Suprapubic skin (tissue), 4 donors: ENCODE results near the gene PAQR8. TPM values are rescaled to one million over a fixed set of nuclear protein-coding genes. Genes with fewer than 3 reads are reported as not detected.

Experiments used
- DNase-seq, 2 donors: peaks; one replicate each; pipeline ENCODE4 v3.0.0-alpha.2; 2019; ENCODE audit warnings: low spot score in 2 of 2
- H3K27ac ChIP-seq: fragments of 200-600 bp; sonication (generic); one replicate; pipeline ENCODE4 v1.5.1; 2019
- H3K27me3 ChIP-seq: fragments of 200-600 bp; sonication (generic); one replicate; pipeline ENCODE4 v1.5.1; 2019
- H3K36me3 ChIP-seq: fragments of 200-600 bp; sonication (generic); one replicate; pipeline ENCODE4 v1.5.1; 2019
- H3K4me1 ChIP-seq: fragments of 200-600 bp; sonication (generic); one replicate; pipeline ENCODE4 v1.5.1; 2019
- H3K4me3 ChIP-seq: fragments of 200-600 bp; sonication (generic); one replicate; pipeline ENCODE4 v1.5.1; 2019; ENCODE audit warnings: mild to moderate bottlenecking
- H3K9me3 ChIP-seq: fragments of 200-600 bp; sonication (generic); one replicate; pipeline ENCODE4 v1.5.1; 2019
- EP300 ChIP-seq: sonication (generic); formaldehyde crosslinking; IDR thresholded peaks from one replicate; pipeline ENCODE4 v1.6.1; 2017; ENCODE audit warnings: antibody characterized with exemption
- POLR2A ChIP-seq, 2 donors: fragments of 450-650 bp; IDR thresholded peaks; one replicate each; pipeline ENCODE4 v1.6.1; 2017; ENCODE audit warnings: antibody characterized with exemption in 2 of 2, mild to moderate bottlenecking in 2 of 2, moderate library complexity in 2 of 2
- POLR2AphosphoS5 ChIP-seq, 3 donors: sonication (generic); formaldehyde crosslinking; IDR thresholded peaks; one replicate each; pipeline ENCODE4 v1.6.1; 2017; ENCODE audit warnings: antibody characterized with exemption in 3 of 3
- WGBS: methylation state at CpG from one replicate; pipeline ENCODE4 v1.1.5; 2018; 5-methylcytosine and 5-hydroxymethylcytosine counted together
- total RNA-seq, 4 donors: library from RNA; depleted of rRNA; stranded (reverse); fragments of >200 nt; gene quantifications; one replicate each; pipeline ENCODE4 v1.1.0, GENCODE V29; 2016
- TF ChIP-seq, protein P1 (sequence below), 2 donors: fragments of 200-600 bp in 1 of 2; fragments of 450-650 bp in 1 of 2; sonication (generic) in 1 of 2; IDR thresholded peaks; one replicate each; pipeline ENCODE4 v1.5.1; 2016 to 2019; ENCODE audit warnings: antibody characterized with exemption in 2 of 2, mild to moderate bottlenecking in 1 of 2, moderate library complexity in 1 of 2

The PAQR8 gene
- total RNA-seq, 4 donors from 2014 or later, result 2.2 to 6.5 (median 2.8) TPM

DNA sequence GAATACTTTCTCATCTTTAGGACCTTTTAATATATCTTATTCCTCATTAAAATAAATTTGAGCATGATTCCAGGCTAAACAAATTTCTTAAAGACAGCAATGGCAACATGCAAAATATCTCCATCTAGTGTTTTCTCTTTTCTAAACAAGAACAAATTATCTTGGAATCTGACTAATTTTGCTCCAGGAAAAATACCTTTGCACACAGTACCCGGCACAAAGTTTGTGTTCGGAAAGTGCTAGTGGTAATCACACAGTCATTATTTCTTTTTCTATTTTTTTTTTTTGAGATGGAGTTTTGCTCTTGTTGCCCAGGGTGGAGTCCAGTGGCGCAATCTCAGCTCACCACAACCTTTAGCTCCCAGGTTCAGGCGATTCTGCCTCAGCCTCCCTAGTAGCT, 50.0 kb downstream of the PAQR8 start:
- no peak overlapping the region for H3K27ac ChIP-seq
- H3K27me3 ChIP-seq, result no peaks in the 10 kb centered on the region
- no peak overlapping the region for H3K4me3 ChIP-seq
- TF ChIP-seq POLR2A (IDR thresholded peaks at IDR 0.05) (no peak), POLR2AphosphoS5 (IDR thresholded peaks at IDR 0.05) (no peak), EP300 (no peak)
- TF ChIP-seq, protein P1, sequence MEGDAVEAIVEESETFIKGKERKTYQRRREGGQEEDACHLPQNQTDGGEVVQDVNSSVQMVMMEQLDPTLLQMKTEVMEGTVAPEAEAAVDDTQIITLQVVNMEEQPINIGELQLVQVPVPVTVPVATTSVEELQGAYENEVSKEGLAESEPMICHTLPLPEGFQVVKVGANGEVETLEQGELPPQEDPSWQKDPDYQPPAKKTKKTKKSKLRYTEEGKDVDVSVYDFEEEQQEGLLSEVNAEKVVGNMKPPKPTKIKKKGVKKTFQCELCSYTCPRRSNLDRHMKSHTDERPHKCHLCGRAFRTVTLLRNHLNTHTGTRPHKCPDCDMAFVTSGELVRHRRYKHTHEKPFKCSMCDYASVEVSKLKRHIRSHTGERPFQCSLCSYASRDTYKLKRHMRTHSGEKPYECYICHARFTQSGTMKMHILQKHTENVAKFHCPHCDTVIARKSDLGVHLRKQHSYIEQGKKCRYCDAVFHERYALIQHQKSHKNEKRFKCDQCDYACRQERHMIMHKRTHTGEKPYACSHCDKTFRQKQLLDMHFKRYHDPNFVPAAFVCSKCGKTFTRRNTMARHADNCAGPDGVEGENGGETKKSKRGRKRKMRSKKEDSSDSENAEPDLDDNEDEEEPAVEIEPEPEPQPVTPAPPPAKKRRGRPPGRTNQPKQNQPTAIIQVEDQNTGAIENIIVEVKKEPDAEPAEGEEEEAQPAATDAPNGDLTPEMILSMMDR (IDR thresholded peaks at IDR 0.05), result no peak
- no peaks in the 10 kb centered on the region for H3K9me3 ChIP-seq
- WGBS, result 72% methylated on average over 4 of the region's 4 CpGs
- H3K4me1 ChIP-seq, result peaks cover 5% of the 10 kb centered on the region
- no peak for DNase-seq
- no peaks in the 10 kb centered on the region for H3K36me3 ChIP-seq

DNA sequence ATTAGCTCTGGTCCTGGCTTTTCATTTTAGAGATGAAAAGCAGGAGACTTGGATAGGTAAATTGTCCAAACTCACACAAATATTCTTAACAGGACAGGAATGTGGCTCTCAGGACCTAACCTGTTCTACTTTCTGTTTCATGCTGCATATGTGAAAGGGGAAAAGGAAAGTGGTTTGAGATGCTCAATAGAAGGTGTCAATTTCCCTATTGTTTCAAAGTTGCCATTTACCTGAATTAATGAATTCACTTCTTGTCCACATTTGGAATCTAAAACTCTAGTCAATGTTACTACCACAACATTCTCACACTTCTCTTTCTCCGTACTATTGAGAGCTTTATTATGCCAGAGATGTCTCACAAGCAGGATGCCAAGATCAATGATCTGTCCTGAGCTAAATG, 53.4 kb downstream of the PAQR8 start:
- no peak for TF ChIP-seq POLR2AphosphoS5 (IDR thresholded peaks at IDR 0.05)
- TF ChIP-seq POLR2A (IDR thresholded peaks at IDR 0.05), result no peak
- TF ChIP-seq EP300, result no peak
- TF ChIP-seq, protein P1 (IDR thresholded peaks at IDR 0.05), result no peak
- no peak overlapping the region for H3K4me3 ChIP-seq

DNA sequence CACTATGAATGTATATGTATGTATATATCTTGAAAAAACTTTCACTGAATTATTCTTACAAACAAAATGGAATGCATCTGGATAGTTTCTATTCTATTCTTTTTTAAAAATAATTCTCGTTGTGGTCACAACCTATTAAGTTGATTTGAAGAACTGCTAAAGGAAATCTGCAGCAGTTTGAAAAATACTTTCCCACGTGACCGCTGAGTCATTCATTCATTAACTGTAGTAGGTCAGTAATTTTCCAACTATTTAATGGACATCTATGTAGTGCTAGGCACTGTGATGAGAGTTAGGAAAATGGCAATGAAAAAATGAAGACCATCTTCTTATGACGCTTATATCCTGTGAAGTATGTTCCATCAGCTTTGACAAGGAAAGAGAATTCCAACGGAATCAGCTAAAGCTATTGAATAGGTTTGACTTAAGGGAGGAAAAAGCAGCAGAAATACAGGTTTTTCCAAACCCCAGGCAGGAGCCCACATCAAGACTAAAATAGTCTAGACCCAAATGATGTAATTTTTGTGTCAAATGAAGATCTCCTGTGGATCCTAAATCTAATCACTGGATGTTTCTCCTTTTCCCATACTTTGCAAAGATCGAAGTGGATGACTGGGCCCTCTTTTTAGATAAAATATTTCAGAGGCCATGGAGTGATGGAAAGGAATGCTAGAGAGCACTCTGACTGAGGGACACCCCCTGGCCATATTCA, 54.1 kb downstream of the PAQR8 start:
- no peaks in the 10 kb centered on the region for H3K27me3 ChIP-seq
- H3K4me1 ChIP-seq, result peaks cover 11% of the 10 kb centered on the region
- H3K4me3 ChIP-seq, result no peak overlapping the region
- 51% methylated on average over 6 of the region's 6 CpGs for WGBS
- H3K36me3 ChIP-seq, result no peaks in the 10 kb centered on the region
- H3K27ac ChIP-seq, result no peak overlapping the region
- TF ChIP-seq POLR2AphosphoS5 (IDR thresholded peaks at IDR 0.05), result no peak
- TF ChIP-seq EP300, result no peak
- TF ChIP-seq, protein P1 (IDR thresholded peaks at IDR 0.05), result no peak
- no peak for TF ChIP-seq POLR2A (IDR thresholded peaks at IDR 0.05)
- no peaks in the 10 kb centered on the region for H3K9me3 ChIP-seq
- DNase-seq, result no peak

More for the DNA sequence above, 53.4 kb downstream of the PAQR8 start:
- Histone ChIP-seq H3K4me1 (peaks cover 8% of the 10 kb centered on the region), H3K9me3 (no peaks in the 10 kb centered on the region), H3K36me3 (no peaks in the 10 kb centered on the region), H3K27ac (no peak overlapping the region), H3K27me3 (no peaks in the 10 kb centered on the region)
- no peak for DNase-seq
- 79% methylated on average over 1 of the region's 1 CpG for WGBS

DNA sequence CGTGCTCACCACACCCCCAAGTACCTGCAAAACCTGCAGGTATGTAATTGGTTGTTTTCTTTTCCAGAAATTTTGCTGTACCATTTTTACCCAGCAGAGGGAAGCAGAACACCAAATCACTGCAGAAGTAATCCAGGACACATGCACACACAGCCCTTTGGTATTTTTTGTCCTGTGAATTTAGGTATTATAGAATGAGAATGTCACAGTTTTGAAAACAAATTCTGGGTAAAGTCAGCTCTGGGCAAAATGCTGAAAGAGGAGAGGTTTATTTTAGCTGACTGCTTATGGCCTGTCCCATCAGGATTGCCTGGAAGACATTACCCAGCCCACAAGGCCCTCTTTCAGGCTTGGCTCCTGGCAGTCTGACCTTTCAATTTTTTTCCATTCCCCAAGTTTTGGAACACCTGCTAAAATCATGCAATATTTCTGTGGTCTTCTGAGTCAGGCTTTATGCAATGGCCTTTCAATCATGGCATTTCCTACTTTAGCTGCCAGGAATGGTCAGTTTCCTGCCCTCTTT, 54.7 kb downstream of the PAQR8 start:
- 7% methylated on average over 1 of the region's 1 CpG for WGBS

DNA sequence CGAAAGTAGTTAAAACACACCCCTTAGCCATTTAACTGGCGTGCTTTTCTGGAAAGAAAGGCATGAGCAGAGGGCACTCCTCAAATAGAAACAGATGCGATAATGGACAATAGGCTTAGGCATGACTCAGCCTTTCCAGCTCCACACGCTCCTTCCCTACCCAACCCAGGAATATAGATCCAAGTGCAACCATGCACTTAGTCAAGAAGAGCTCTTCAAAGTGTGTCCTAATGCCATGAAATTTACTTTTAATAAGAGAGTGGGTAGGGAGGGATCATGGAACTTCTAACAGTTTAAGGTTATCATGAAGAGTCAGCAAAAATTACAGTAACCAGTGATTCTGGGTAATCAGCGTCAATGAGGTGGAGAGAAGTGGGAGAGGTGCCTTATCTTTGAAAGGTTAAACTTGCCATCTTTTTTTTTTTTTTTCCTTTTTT, 55.7 kb downstream of the PAQR8 start:
- no peak overlapping the region for H3K4me3 ChIP-seq
- H3K4me1 ChIP-seq, result peaks cover 13% of the 10 kb centered on the region
- no peak overlapping the region for H3K27ac ChIP-seq
- H3K27me3 ChIP-seq, result no peaks in the 10 kb centered on the region
- H3K9me3 ChIP-seq, result no peaks in the 10 kb centered on the region
- DNase-seq, result no peak
- TF ChIP-seq EP300 (no peak), POLR2A (IDR thresholded peaks at IDR 0.05) (no peak), POLR2AphosphoS5 (IDR thresholded peaks at IDR 0.05) (no peak)
- TF ChIP-seq, protein P1 (IDR thresholded peaks at IDR 0.05), result no peak
- no peaks in the 10 kb centered on the region for H3K36me3 ChIP-seq
- 69% methylated on average over 5 of the region's 5 CpGs for WGBS

More for the DNA sequence above, 54.7 kb downstream of the PAQR8 start:
- H3K4me1 ChIP-seq, result peaks cover 13% of the 10 kb centered on the region
- TF ChIP-seq POLR2A (IDR thresholded peaks at IDR 0.05) (no peak), EP300 (no peak), POLR2AphosphoS5 (IDR thresholded peaks at IDR 0.05) (no peak)
- TF ChIP-seq, protein P1 (IDR thresholded peaks at IDR 0.05), result peak; percentile 68 to 80
- H3K27me3 ChIP-seq, result no peaks in the 10 kb centered on the region
- no peak overlapping the region for H3K4me3 ChIP-seq
- no peak overlapping the region for H3K27ac ChIP-seq
- H3K9me3 ChIP-seq, result no peaks in the 10 kb centered on the region
- no peak for DNase-seq
- no peaks in the 10 kb centered on the region for H3K36me3 ChIP-seq
